Upper lobe of right lung (tissue), 1 donor: ENCODE results near the gene CCR5. TPM values are rescaled to one million over a fixed set of nuclear protein-coding genes. Genes with fewer than 3 reads are reported as not detected.
A peak's percentile ranks its signal among the peaks of the same experiment; 100 is the strongest.

Experiments
- ATAC-seq: fragments of 200-7000 bp; cut with Tn5 transposase; one replicate; pipeline ENCODE4 v1.9.1; 2020; ENCODE audit warnings: mild to moderate bottlenecking, moderate library complexity
- DNase-seq: peaks from one replicate; pipeline ENCODE4 v3.0.0-alpha.2; 2020
- H3K27ac ChIP-seq: fragments of 200-600 bp; one replicate; pipeline ENCODE4 v1.8.0; 2022
- H3K27me3 ChIP-seq: fragments of 200-600 bp; one replicate; pipeline ENCODE4 v1.8.0; 2022; ENCODE audit warnings: mild to moderate bottlenecking
- H3K36me3 ChIP-seq: fragments of 200-600 bp; one replicate; pipeline ENCODE4 v1.8.0; 2022
- H3K4me1 ChIP-seq: fragments of 200-600 bp; one replicate; pipeline ENCODE4 v1.8.0; 2022
- H3K4me3 ChIP-seq: fragments of 200-600 bp; one replicate; pipeline ENCODE4 v1.8.0; 2022; ENCODE audit warnings: mild to moderate bottlenecking
- H3K9me3 ChIP-seq: fragments of 200-600 bp; one replicate; pipeline ENCODE4 v1.8.0; 2022
- CTCF ChIP-seq: fragments of 200-600 bp; IDR thresholded peaks from one replicate; pipeline ENCODE4 v1.8.0; 2022; ENCODE audit warnings: antibody characterized with exemption
- intact Hi-C: fragments of 100-400 bp; cut with DNase I; formaldehyde crosslinking; loops from one replicate; pipeline ENCODE4 v1.11.0; 2022
- total RNA-seq: library from RNA; stranded (reverse); fragmentation: NEBNext Ultra II Directional; extraction: Animal tissue kit (Norgen Biotek cat#: 25700); gene quantifications from one replicate; pipeline ENCODE4 v1.2.1, GENCODE V29; 2021
- donor health status: DM: no; HTN: yes; CAD: no; lungs with severe emphysema.

The CCR5 gene
- total RNA-seq, 1 donor from 2014 or later = 8.7 TPM

GRCh38 chr3:46410669-46411068 is 39.9 kb downstream of the CCR5 start:
- no peak for DNase-seq
- peaks cover 44% of the 10 kb centered on the region for H3K4me1 ChIP-seq
- no peak for TF ChIP-seq CTCF
- H3K27ac ChIP-seq = no peak overlapping the region
- no peaks in the 10 kb centered on the region for H3K27me3 ChIP-seq
- ATAC-seq = no peak
- intact Hi-C loops = no loop called here
- no peaks in the 10 kb centered on the region for H3K9me3 ChIP-seq
- H3K36me3 ChIP-seq = peaks cover 8% of the 10 kb centered on the region
- H3K4me3 ChIP-seq = no peak overlapping the region

DNA sequence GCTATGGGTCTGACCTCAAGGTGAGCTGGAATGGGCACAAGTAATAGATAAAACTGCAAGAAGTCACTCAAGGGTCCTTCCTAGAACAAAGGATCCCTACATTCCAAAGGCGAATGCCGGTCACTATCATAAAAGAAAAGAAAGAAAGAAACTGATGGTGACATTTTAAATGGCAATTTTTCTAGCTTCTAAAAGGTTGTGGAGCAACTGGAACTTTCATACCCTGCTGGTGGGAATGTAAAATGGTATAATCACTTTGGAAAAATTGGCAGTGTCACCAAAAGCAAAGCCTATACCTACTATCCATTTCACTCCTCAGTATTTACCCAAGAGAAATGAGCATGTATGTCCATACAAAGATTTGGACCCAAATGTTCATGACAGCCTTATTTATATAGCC is 40.5 kb downstream of the CCR5 start:
- DNase-seq (no peak), ATAC-seq (no peak)
- H3K36me3 ChIP-seq = peaks cover 8% of the 10 kb centered on the region
- H3K27me3 ChIP-seq = no peaks in the 10 kb centered on the region
- intact Hi-C loops = no loop called here
- no peaks in the 10 kb centered on the region for H3K9me3 ChIP-seq
- TF ChIP-seq CTCF = no peak
- H3K4me1 ChIP-seq = peaks cover 42% of the 10 kb centered on the region
- no peak overlapping the region for H3K27ac ChIP-seq
- no peak overlapping the region for H3K4me3 ChIP-seq

DNA sequence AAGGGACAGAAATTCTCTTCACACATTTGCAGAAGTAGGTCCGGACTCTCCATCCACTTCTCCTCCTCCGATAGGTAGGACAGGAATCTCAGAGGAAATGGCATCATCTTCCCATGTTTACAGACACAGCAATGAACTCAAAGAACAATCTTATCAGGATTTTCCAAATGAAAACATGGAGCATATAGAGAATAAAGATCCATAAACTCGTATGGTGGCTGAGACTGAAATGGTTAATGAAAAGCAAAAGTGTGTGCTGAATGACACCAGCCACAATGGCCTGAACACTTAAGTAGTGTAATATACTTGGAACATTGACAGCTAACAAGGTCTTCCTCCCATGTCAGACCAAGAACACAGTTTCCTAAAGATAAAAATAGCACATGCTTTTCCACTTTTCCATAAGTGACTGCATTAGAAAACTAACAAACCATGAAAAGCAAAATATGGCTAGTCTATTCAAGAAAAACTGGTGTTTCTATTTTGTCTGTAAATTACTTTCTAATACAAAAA is 42.1 kb downstream of the CCR5 start:
- no peak for TF ChIP-seq CTCF
- DNase-seq = no peak
- H3K9me3 ChIP-seq = no peaks in the 10 kb centered on the region
- peaks cover 8% of the 10 kb centered on the region for H3K36me3 ChIP-seq
- ATAC-seq = no peak
- peaks cover 34% of the 10 kb centered on the region for H3K4me1 ChIP-seq
- no peak overlapping the region for H3K4me3 ChIP-seq
- H3K27ac ChIP-seq = no peak overlapping the region
- intact Hi-C loops = no loop called here
- no peaks in the 10 kb centered on the region for H3K27me3 ChIP-seq

DNA sequence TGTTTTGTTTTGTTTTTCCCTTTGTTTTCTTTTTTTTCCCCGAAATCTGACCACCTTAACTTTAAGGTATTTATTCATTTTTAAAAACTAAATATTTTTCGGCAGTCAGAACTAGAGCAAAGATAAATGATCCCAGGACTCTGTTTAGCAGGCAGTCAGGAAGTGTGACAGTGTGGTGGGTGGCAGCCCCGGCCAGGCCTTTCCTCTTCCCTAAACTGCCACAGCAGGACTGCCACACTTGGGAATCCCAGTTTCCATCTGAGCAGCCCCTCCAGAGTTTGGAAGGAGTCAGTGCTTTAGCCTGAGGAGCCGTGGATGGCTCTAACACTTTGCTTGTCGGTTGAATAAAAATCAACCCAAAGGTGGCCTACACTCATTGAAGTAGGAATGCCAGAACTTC is 43.2 kb downstream of the CCR5 start:
- DNase-seq = no peak
- Histone ChIP-seq H3K36me3 (peaks cover 5% of the 10 kb centered on the region), H3K4me1 (peaks cover 25% of the 10 kb centered on the region), H3K9me3 (no peaks in the 10 kb centered on the region), H3K27me3 (no peaks in the 10 kb centered on the region), H3K4me3 (no peak overlapping the region), H3K27ac (no peak overlapping the region)
- peak; percentile 56 for ATAC-seq
- intact Hi-C loops = no loop called here
- no peak for TF ChIP-seq CTCF

DNA sequence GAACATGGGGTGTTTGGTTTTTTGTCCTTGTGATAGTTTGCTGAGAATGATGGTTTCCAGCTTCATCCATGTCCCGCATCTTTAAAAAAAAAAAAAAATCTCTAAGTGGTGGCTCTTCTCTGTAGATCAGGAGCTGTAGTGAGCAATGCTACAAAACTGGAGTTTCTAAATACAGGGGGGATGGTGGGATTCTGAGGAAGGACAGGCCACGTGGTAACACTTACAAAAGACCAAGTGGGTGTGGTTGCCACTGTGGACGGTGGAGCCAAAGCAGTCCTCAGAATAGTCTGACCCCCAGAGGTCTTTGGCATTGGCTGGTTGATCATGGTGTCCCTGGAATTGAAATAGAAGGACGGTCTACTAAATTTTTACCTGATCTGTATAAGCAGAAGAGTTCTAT is 44.0 kb downstream of the CCR5 start:
- peaks cover 21% of the 10 kb centered on the region for H3K4me1 ChIP-seq
- intact Hi-C loops = no loop called here
- H3K4me3 ChIP-seq = no peak overlapping the region
- DNase-seq = no peak
- no peaks in the 10 kb centered on the region for H3K36me3 ChIP-seq
- no peaks in the 10 kb centered on the region for H3K9me3 ChIP-seq
- H3K27me3 ChIP-seq = no peaks in the 10 kb centered on the region
- ATAC-seq = no peak
- no peak for TF ChIP-seq CTCF
- H3K27ac ChIP-seq = no peak overlapping the region
